HAP-1 (cell line): ENCODE measurements around the gene CCL25.
"Not testable (repeated sequence)": the region's sequence is repeated elsewhere in the genome, so short reads cannot be mapped to it uniquely, and the experiment has no call there.

Source experiments
- DNase-seq, 2 experiments: peaks; one replicate each; pipeline ENCODE4 v3.0.0-alpha.2; 2016 to 2020; ENCODE audit warnings: low spot score in 2 of 2
- H3K27me3 ChIP-seq: fragments of 250-450 bp; sonication (Bioruptor Pico); 2 replicates; pipeline ENCODE4 v1.5.1; 2020; ENCODE audit warnings: low read depth, mild to moderate bottlenecking, moderate library complexity
- H3K36me3 ChIP-seq: fragments of 250-450 bp; sonication (Bioruptor Pico); replicated peaks from 2 replicates; pipeline ENCODE4 v1.5.1; 2020; ENCODE audit warnings: mild to moderate bottlenecking
- H3K4me1 ChIP-seq: fragments of 250-450 bp; sonication (Bioruptor Pico); 2 replicates; pipeline ENCODE4 v1.5.1; 2020; ENCODE audit warnings: mild to moderate bottlenecking
- H3K4me3 ChIP-seq: fragments of 250-450 bp; sonication (Bioruptor Pico); 2 replicates; pipeline ENCODE4 v1.5.1; 2020; ENCODE audit warnings: mild to moderate bottlenecking, moderate library complexity
- H3K9me3 ChIP-seq: fragments of 250-450 bp; sonication (Bioruptor Pico); 2 replicates; pipeline ENCODE4 v1.5.1; 2020; ENCODE audit warnings: mild to moderate bottlenecking, moderate library complexity
- in situ Hi-C: fragments of 300-500 bp; cut with MboI; formaldehyde crosslinking; loops from 3 replicates; pipeline ENCODE4 v1.14.3; 2020; ENCODE audit warnings: low sequenced_read_pairs, inconsistent platforms, mixed read lengths

CCL25 gene, protein sequence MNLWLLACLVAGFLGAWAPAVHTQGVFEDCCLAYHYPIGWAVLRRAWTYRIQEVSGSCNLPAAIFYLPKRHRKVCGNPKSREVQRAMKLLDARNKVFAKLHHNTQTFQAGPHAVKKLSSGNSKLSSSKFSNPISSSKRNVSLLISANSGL

DNA sequence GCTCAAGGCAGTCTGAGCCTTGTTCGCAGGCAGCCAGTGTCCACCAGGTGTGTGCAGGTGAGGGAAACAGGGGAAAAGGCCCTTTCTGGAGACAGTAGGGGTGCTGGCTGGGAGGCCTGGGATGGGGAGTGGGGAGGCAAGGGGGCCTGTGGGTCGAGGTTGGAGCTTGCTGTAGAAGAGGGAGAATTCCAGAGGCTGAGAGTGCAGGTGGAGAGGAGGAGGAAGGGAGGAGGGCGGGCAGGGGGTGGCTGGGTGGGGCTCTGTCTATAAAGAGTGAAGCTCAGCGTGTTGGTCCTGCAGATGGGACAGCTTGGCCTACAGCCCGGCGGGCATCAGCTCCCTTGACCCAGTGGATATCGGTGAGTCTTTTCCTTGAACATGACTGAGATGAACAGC, at the start of gene CCL25:
Gene CCL25 (plus strand): TSS at position 297 of the 396 bp plus-strand sequence. CDS start 290 bp downstream, outside the sequence.
- no peak for DNase-seq
- Histone ChIP-seq H3K4me3 (no peak within 1 kb of the TSS), H3K36me3 (no peaks in the 10 kb centered on the region), H3K27me3 (no peaks in the 10 kb centered on the region; the same call in 1 of the 2 replicates), H3K4me1 (peaks cover 7% of the 10 kb centered on the region), H3K9me3 (no peaks in the 10 kb centered on the region)
- in situ Hi-C loops = no loop called here

DNA sequence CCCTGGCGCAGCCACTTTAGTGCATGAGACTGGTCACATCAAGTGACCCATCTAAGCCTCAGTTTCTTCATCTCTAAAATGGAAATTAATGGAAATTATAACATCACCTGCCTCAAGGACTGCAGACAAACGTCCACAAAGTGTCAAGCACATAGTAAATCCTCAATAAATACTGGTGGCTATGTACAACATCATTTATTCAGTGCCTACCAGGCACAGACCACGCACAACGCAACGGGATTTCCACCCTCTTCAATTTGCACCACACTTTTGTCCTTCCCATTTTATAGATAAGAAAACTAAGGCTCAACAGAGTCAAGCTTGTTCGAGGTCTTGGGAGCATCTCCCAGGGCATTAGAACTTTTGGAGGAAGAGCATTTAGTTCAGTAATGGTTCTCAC, 48.6 kb upstream of the CCL25 start:
- peaks cover 16% of the 10 kb centered on the region for H3K4me1 ChIP-seq
- no peaks in the 10 kb centered on the region for H3K9me3 ChIP-seq
- H3K27me3 ChIP-seq = no peaks in the 10 kb centered on the region
- no peak for DNase-seq
- H3K4me3 ChIP-seq = peak overlapping the region; percentile 62
- peaks cover 13% of the 10 kb centered on the region for H3K36me3 ChIP-seq
- in situ Hi-C loops = no loop called here

DNA sequence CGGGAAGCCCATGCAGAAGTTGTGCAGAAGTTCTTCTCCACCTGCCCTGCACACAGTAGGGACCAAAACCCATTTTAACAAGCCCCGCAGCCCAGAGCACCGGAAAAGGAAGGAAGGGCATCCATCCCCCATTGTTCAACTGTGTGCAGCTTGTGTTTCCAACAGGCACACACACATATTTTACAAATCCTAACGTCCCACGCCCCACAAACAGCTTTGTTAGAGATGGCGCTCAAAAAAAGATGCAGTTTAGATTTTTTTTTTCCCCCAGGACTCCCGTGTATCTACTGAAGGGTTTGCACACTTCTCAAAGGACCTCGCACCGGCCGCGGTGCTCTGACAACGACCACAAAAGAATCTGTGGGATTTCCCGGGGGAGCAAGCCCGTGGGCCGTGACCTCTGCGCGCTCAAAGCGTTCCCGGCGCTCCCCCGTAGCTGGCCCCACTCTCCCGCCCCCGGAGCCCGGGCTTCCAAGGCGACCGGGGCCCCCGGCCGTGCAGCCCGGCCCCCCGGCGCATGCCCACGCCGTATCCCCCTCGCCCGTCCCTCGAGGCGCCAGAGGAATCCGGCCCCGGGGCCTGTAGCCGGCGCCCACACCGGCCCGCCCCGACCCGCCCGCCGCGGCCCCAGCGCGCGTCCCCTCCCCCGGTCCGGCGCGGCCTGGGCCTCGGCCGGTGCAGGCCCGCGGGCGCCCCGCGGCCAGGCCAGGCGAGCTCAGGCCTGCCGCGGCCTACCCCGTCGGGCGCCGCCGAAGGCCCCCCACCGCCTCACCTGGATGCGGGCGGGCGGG, 47.6 kb upstream of the CCL25 start:
- in situ Hi-C loops = no loop called here
- DNase-seq = peak in 1 of 2 experiments; percentile 32
- H3K27me3 ChIP-seq = no peaks in the 10 kb centered on the region
- peaks cover 6% of the 10 kb centered on the region for H3K36me3 ChIP-seq
- H3K4me3 ChIP-seq = peak overlapping the region; percentile 62
- H3K4me1 ChIP-seq = peaks cover 16% of the 10 kb centered on the region
- H3K9me3 ChIP-seq = no peaks in the 10 kb centered on the region

DNA sequence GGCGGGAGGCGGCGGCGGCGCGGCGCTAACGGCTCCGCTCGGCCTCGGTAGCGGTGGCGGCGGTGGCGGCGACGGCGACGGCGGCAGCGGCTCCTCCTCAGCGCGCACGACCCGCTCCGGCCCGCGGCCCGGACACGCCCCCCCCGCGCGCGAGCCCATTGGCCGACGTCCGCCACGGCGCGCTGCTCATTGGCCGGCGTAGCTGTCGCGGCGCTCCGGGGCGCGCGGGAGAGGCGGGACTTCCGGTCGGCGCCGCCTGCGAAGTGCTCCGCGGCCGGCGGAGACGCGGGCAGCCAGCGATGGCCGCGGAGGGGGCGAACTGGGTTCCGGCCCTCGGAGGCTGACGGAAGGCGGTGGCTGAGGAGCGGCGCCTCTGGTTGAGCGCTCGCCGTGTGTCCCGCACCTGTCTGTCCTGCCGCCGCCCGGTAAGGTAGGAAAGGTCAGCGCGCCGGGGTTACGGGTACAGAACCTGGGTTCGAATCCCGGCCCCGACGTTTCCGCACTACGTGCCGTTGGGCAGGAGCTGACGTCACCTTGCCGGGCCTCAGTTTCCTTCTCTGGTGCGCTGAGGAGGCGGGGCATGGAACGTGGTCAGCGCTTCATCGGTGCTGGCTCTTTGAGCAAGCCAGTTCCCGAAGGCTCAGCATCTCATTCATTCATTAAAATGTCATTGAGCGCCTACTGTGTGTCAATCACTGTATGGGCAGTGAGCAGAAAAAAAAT, 46.9 kb upstream of the CCL25 start, which contains the start of gene ELAVL1:
Gene ELAVL1 (minus strand): TSS at position 108 of the 723 bp plus-strand sequence. CDS start 13,826 bp downstream, outside the sequence.
- Histone ChIP-seq H3K4me1 (peaks cover 16% of the 10 kb centered on the region), H3K36me3 (peaks cover 2% of the 10 kb centered on the region; the same call in 1 of the 2 replicates), H3K27me3 (no peaks in the 10 kb centered on the region), H3K4me3 (peak within 1 kb of the TSS; percentile 88), H3K9me3 (no peaks in the 10 kb centered on the region)
- DNase-seq = peak; percentile 83 to 91
- in situ Hi-C loops = no loop called here

DNA sequence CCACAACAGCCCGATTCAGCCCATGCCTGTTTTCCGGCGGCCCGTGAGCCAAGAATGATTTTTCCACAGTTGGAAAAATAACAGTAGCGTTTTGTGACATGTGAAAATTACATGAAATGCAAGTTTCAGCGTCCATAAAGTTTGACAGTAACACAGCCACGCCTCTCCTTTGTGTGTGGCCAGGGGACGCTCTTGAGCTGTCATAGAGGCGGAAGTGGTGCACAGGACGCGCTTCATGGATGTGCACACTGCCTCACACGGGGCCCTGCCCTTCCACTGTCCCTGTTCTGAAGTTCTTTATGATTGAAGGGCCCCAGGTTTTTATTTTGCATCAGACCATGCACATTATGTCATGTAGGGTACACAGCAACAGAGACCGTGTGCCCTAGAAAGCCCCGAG, 34.8 kb upstream of the CCL25 start:
- Histone ChIP-seq H3K4me1 (no peaks in the 10 kb centered on the region; the same call in 1 of the 2 replicates), H3K36me3 (no peaks in the 10 kb centered on the region), H3K27me3 (no peaks in the 10 kb centered on the region), H3K9me3 (no peaks in the 10 kb centered on the region), H3K4me3 (no peak overlapping the region)
- DNase-seq = peak in 1 of 2 experiments; percentile 57
- in situ Hi-C loops = no loop called here

DNA sequence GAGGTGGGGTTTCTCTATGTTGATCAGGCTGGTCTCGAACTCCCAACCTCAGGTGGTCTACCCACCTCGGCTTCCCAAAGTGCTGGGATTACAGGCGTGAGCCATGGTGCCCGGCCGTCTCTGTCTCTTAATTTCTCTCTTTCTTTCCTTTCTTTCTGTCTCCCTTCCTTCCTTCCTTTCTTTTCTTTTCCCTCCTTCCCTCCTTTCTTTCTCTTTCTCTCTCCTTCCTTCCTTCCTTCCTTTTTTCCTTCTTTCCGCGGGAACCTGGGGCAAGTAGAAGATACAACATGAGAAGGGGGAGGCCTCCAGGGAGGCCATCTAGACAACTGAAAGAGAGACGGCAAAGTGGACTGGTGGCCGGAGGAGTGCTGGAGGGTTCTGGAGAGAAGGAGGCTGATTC, 31.9 kb upstream of the CCL25 start:
- no peaks in the 10 kb centered on the region for H3K9me3 ChIP-seq
- in situ Hi-C loops = no loop called here
- H3K36me3 ChIP-seq = no peaks in the 10 kb centered on the region
- H3K4me1 ChIP-seq = no peaks in the 10 kb centered on the region; the same call in 1 of the 2 replicates
- no peak for DNase-seq
- H3K4me3 ChIP-seq = no peak overlapping the region
- H3K27me3 ChIP-seq = no peaks in the 10 kb centered on the region

DNA sequence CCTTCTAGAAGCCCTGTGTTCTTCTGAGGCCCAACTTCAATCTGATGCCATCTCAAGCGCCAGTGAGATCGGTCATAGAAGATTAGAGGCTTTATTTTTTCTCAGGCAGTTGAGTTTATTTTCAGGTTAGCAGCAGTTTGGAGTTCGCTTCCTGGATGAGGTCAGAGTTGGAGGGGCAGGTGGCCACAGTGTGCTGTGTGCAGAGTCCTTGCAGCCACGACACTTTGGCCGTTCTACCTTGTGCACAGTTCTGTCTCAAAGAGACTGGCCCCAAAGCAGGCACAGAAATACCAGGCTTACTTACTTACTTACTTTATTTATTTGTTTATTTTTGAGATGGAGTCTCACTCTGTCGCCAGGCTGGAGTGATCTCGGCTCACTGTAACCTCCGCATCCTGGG, 31.2 kb upstream of the CCL25 start:
- Histone ChIP-seq H3K4me3 (no peak overlapping the region), H3K4me1 (no peaks in the 10 kb centered on the region; the same call in 1 of the 2 replicates), H3K36me3 (no peaks in the 10 kb centered on the region), H3K27me3 (no peaks in the 10 kb centered on the region), H3K9me3 (no peaks in the 10 kb centered on the region)
- no peak for DNase-seq
- in situ Hi-C loops = no loop called here

DNA sequence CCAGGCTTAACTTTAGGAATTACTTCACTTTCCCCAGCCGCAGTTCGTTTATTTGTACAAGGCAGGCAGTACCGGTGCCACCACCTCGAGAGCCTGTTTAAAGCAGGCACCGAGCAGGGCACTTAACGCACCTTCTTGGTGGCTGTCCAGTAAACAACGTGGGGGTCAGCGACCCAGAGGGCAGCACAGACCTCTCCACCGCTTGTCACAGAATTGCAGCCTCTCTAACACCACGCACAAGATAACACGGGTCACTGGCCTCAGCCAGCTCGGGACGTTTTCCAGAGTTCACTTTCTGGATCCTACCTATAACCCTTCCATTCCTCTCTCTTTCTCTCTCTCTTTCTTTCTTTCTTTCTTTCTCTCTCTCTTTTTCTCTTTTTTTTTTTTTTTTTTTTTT, 30.3 kb upstream of the CCL25 start:
- DNase-seq = no peak
- H3K36me3 ChIP-seq = no peaks in the 10 kb centered on the region
- in situ Hi-C loops = no loop called here
- no peaks in the 10 kb centered on the region; the same call in 1 of the 2 replicates for H3K4me1 ChIP-seq
- H3K4me3 ChIP-seq = no peak overlapping the region
- H3K27me3 ChIP-seq = no peaks in the 10 kb centered on the region
- no peaks in the 10 kb centered on the region for H3K9me3 ChIP-seq

DNA sequence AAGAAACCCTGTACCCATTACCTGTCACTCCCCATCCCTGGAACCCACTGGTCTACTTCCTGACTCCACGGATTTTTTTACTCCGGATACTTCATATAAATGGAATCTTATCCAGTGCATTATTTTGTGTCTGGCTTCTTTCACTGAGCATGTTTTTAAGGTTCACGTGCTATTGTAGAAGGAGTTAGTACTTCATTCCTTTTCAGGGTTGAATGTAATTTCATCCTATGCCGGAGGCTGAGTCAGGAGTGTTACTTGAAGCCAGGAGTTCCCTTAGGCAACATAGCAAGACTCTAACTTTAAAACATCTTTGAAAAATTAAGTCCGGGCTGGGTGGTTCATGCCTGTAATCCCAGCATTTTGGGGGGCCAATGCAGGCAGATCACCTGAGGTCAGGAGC, 29.2 kb upstream of the CCL25 start:
- in situ Hi-C loops = no loop called here

DNA sequence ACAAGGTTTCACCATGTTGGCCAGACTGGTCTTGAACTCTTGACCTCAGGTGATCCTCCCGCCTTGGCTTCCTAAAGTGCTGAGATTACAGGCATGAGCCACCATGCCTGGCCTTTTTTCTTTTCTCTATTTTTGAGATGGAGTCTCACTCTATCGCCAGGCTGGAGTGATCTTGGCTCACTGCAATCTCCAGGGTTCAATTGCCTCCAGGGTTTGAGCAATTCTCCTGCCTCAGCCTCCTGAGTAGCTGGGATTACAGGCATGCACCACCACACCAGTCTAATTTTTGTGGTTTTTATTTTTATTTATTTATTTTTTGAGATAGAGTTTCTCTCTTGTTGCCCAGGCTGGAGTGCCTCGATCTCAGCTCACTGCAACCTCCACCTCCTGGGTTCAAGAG, 28.3 kb upstream of the CCL25 start:
- H3K4me1 ChIP-seq, H3K9me3 ChIP-seq, H3K27me3 ChIP-seq, H3K4me3 ChIP-seq, in situ Hi-C loops, H3K36me3 ChIP-seq, DNase-seq: not testable (repeated sequence)

More for the DNA sequence above, 29.2 kb upstream of the CCL25 start:
- DNase-seq = no peak
- H3K4me1 ChIP-seq = no peaks in the 10 kb centered on the region
- no peak overlapping the region for H3K4me3 ChIP-seq
- H3K27me3 ChIP-seq = no peaks in the 10 kb centered on the region
- H3K9me3 ChIP-seq = no peaks in the 10 kb centered on the region
- no peaks in the 10 kb centered on the region for H3K36me3 ChIP-seq

DNA sequence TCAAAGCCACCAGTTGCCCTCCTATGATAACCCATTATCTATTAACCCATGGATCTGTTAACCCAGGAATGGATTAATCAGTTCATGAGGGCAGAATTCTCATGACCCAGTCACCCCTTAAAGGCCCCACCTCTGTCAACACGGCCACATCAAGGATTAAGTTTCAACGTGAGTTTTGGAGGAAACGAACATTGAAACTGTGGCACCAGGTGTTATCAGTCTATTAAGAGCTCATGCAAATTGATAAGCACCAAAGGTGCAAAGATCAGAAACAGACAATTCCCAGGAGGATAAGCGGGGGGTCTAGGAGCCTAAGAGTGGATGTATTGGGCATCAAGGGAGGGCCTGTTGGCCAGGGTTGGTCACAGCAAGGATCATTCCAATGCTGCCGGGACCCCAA, 27.2 kb upstream of the CCL25 start:
- Histone ChIP-seq H3K4me3 (no peak overlapping the region), H3K9me3 (no peaks in the 10 kb centered on the region), H3K36me3 (no peaks in the 10 kb centered on the region), H3K27me3 (no peaks in the 10 kb centered on the region), H3K4me1 (no peaks in the 10 kb centered on the region)
- in situ Hi-C loops = no loop called here
- DNase-seq = no peak

DNA sequence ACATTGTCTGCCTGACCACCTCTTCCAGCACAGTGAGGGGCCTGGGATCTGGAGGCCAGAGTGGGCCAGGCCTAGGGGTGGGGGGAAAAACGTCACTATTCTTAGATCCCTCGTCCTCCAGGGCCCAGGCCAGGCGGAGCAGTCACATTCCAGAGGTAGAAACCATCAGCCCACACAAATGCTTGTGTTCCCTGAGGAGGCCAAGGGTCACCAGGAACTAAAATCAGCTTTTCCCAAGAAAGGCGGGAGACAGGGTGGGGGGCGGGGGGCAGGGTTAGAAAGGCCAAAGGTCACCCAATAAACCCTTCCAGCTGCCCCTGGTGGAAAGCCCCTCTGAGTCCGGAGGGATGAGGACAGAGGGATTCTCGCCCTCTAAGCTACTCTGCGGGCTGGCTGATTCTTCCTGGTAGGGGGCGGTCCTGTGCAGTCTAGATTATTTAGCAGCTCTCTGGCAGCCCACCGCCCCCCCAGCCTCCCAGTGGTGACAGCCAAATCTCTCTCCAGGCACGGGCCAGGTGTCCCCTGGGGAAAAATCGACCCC, 23.5 kb upstream of the CCL25 start:
- in situ Hi-C loops = no loop called here
- H3K4me3 ChIP-seq = no peak overlapping the region
- H3K9me3 ChIP-seq = no peaks in the 10 kb centered on the region
- peak in 1 of 2 experiments; percentile 30 for DNase-seq
- no peaks in the 10 kb centered on the region for H3K4me1 ChIP-seq
- H3K36me3 ChIP-seq = no peaks in the 10 kb centered on the region
- H3K27me3 ChIP-seq = no peaks in the 10 kb centered on the region

DNA sequence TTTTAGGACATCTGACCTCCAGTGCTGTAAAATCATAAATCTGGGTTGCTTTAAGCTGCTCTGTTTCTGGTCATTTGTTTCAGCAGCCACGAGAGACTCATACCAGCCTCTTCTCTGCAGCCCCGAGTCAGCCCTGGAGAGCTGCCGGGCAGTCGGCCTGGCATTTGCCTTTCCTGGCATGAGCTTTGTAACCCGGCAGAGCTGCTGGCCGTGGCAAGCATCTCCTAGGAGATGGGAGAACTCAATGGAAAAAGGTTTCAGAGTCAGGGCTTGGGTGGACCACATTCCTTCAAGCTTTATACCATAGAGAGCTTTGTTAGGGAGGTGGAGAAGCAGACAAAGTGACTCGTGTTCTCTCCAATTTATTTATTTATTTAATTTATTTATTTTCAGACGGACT, 21.6 kb upstream of the CCL25 start:
- in situ Hi-C loops = no loop called here
- Histone ChIP-seq H3K36me3 (no peaks in the 10 kb centered on the region), H3K4me3 (no peak overlapping the region), H3K27me3 (no peaks in the 10 kb centered on the region), H3K9me3 (no peaks in the 10 kb centered on the region), H3K4me1 (no peaks in the 10 kb centered on the region)
- DNase-seq = no peak
